GM18951 (cell line): ENCODE measurements around the gene TBRG4.
A peak's percentile ranks its signal among the peaks of the same experiment; 100 is the strongest.

ENCODE experiments used
- POLR2A ChIP-seq: IDR thresholded peaks from 4 replicates; pipeline ENCODE4 v1.6.1; 2011; ENCODE audit warnings: mild to moderate bottlenecking; ENCODE audit not compliant: insufficient read length, insufficient read depth; ENCODE audit errors: extremely low read depth
- in situ Hi-C: fragments of 300-500 bp; cut with MboI; formaldehyde crosslinking; loops from one replicate; pipeline ENCODE4 v1.12.0; 2022; ENCODE audit warnings: low sequenced_read_pairs, mixed read lengths, inconsistent platforms; ENCODE audit not compliant: unreplicated experiment

The TBRG4 gene

DNA sequence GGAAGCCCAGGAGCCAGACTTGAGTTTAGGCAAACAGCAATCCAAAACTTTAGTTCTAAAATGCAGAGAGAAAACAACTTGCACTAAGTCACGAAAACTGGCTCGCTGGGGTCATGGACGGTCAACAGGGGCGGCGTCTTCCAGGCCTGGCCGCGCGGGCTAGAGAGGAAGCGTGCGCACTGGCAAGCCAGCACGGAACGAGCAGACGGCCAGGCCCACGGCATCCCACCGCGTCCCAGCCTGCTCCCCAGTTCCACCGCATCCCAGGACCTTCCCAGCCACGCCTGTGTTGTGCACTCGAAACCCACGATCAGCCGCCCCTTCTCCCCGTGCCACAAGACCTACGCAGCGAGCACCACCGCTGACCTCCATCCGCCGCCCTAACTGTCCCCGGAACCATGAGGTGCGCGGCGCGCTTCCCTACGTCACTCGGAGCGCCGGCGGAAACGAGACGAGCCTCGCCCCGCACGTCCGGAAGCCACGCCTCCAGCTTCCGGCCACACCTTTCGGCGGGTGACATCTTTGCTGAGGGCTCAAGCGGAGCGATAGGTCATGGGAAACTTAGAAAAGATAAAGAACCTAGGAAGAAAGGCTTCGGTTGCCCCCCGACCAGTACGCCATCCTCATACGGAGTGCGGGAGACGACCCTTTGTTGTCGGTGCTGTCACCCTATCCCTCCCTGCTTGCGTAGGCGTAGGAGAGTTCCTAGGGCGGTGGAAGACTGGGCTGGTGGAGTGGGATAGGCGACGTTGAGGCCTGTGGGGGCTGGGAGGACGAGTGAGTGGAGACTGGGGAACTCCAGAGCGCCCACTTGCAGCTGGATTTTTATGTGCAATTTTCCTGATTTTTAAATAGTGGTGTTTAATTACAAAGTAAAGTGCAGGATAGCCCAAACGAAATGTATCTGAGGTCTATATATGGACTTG, at the start of gene TBRG4:
TBRG4 (minus strand) TSS at position 400 of the 926 bp plus-strand sequence. CDS start 2,460 bp downstream, outside the sequence.
- TF ChIP-seq POLR2A: peak; percentile 93

GRCh38 chr7:45161138-45161537, 49.6 kb upstream of the TBRG4 start:
- TF ChIP-seq POLR2A: no peak
- in situ Hi-C loops: loop anchor here (25.0 kb wide), 1 partner anchor 701 kb away; the partner anchor contains the start of gene CCDC201

More for the DNA sequence above, at the start of gene TBRG4:
- in situ Hi-C loops: no loop called here

DNA sequence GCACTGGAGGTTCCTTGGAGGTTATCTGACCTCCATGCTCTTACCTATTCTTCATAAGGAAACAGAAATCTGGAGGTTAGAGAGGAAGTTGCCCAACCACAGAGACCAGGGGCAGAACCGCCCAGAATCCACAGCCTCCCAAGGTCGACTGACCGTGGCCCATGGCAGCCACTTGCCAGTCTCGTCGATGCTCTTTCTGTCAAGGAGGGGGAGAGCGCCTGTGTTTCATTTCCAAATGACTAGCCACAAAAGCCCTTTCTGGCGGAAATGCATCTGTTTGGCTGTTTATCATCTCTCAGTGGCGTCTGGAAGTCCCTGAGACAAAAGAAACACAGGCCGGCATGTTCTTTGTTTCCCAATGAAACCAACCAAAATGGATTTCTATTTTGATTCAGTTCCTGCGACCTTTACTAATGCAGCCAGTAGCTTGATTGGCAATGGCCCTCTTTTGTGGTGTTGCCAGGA, 49.0 kb upstream of the TBRG4 start:
- no peak for TF ChIP-seq POLR2A
- in situ Hi-C loops: loop anchor here (25.0 kb wide), 1 partner anchor 702 kb away; the partner anchor contains the start of gene CCDC201

GRCh38 chr7:45159296-45159695, 47.8 kb upstream of the TBRG4 start:
- TF ChIP-seq POLR2A: no peak
- in situ Hi-C loops: loop anchor here (10.0 to 25.0 kb wide), 2 partner anchors 106 to 703 kb away; partner anchors contain the start of gene CCDC201

DNA sequence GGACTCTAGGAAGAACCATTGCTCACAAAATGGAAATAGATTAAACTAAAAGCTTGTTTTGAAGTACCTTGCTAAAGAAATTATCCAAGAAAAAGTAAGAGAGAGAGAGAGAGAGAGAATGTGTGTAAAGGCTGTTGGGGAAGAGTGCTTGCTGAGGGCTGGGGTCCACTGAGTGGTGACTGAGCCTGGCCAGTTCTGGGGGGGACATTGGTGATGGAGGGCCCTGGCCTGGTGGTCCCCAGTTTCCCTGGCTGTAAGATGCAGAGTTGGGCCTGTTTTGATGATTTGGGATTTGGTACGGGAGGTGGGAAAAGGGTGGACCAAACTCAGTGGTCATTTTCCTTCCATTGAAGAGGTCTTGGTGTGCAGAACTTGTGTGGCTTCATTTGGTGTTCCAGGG, 47.0 kb upstream of the TBRG4 start:
- no peak for TF ChIP-seq POLR2A
- in situ Hi-C loops: loop anchor here (10.0 to 25.0 kb wide), 2 partner anchors 106 to 704 kb away; partner anchors contain the start of gene CCDC201

DNA sequence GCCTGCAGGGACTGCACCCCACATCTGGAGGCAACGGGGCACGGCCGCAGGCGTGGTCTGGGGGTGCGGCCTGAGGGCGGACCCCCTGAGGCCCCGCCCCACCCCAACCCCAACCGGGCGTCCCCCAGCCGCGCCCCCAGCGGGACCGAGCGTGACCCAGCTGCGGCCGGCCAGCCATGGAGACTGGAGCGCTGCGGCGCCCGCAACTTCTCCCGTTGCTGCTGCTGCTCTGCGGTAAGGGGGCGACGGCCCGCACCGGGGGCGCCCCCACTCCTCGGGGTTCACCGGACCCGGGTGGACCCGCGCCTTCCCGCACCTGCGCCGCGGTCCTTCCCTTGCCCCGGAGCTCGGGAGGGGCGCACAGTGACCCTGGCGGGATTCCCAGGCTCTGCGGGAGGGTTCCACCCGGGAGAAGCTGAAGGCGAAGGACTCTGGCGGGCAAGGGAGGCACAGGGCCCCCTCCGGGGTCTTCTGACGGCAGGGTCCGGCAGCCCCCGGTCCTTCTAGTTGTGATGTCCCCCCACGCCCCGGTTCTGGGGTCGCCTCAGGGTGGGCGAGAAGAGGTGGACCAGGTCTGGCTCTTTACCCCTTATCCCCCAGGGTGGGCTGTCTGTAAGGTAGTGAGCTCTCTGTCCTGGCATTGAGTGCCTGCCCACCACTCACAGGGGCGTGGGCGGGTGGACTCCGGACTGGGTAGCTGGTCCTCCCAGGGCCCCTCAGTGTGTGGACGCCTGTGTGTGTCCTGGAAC, 46.3 kb upstream of the TBRG4 start, which contains the start of gene RAMP3:
RAMP3 (plus strand) TSS at position 139 of the 749 bp plus-strand sequence; CDS start at position 177, 38 bp downstream.
- in situ Hi-C loops: loop anchor here (10.0 to 25.0 kb wide), 2 partner anchors 107 to 704 kb away; partner anchors contain the start of gene CCDC201
- TF ChIP-seq POLR2A: no peak

GRCh38 chr7:45157286-45157652, 45.8 kb upstream of the TBRG4 start:
- TF ChIP-seq POLR2A: no peak
- in situ Hi-C loops: loop anchor here (10.0 to 25.0 kb wide), 2 partner anchors 108 to 705 kb away; partner anchors contain the start of gene CCDC201

- in situ Hi-C loops: loop anchor here (10.0 to 25.0 kb wide), 2 partner anchors 108 to 706 kb away; partner anchors contain the start of gene CCDC201
Measured at GRCh38 chr7:45156516-45157272, 45.2 kb upstream of the TBRG4 start.

GRCh38 chr7:45155941-45156340, 44.4 kb upstream of the TBRG4 start:
- TF ChIP-seq POLR2A: no peak
- in situ Hi-C loops: loop anchor here (10.0 to 25.0 kb wide), 2 partner anchors 109 to 706 kb away; partner anchors contain the start of gene CCDC201

More at GRCh38 chr7:45156516-45157272, 45.2 kb upstream of the TBRG4 start:
- TF ChIP-seq POLR2A: no peak

GRCh38 chr7:45155357-45155900, 43.9 kb upstream of the TBRG4 start:
- in situ Hi-C loops: loop anchor here (10.0 to 25.0 kb wide), 2 partner anchors 109 to 707 kb away; partner anchors contain the start of gene CCDC201
- TF ChIP-seq POLR2A: no peak

DNA sequence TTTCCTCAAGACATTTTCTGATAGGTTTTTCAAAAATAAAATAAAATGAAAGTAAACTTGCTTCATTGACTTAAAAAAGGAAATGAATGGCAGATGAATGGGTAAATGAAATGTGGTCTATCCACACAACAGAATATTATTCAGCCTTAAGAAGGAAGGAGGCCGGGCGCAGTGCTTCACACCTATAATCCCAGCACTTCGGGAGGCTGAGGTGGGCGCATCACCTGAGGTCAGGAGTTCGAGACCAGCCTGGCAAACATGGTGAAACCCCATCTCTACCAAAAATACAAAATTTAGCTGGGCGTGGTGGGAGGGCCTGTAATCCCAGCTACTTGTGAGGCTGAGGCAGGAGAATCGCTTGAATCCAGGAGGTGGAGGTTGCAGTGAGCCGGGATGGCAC, 42.4 kb upstream of the TBRG4 start:
- in situ Hi-C loops: loop anchor here (10.0 to 25.0 kb wide), 2 partner anchors 111 to 708 kb away; partner anchors contain the start of gene CCDC201
